GM21737 (cell line): ENCODE results near the gene LYPD6.
"Not testable (repeated sequence)": the region's sequence is repeated elsewhere in the genome, so short reads cannot be mapped to it uniquely, and the experiment has no call there.

Source experiments
- ATAC-seq: cut with Tn5 transposase; IDR thresholded peaks from one replicate; pipeline ENCODE4 v1.9.1; 2021; ENCODE audit warnings: mild to moderate bottlenecking, moderate library complexity; ENCODE audit not compliant: unreplicated experiment

LYPD6 gene

DNA sequence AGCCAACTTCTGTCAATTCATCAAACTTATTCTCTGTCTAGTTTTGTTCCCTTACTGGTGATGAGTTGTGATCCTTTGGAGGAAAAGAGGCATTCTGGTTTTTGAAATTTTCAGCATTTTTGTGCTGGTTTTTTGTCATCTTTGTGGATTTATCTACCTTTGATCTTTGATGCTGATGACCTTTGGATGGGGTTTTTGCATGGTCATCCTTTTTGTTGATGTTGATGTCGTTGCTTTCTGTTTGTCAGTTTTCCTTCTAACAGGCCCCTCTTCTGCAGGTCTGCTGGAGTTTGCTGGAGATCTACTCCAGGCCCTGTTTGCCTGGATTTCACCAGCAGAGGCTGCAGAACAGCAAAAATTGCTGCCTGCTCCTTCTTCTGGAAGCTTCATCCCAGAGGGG is 168.8 kb downstream of the LYPD6 start:
- not testable (repeated sequence) for ATAC-seq

DNA sequence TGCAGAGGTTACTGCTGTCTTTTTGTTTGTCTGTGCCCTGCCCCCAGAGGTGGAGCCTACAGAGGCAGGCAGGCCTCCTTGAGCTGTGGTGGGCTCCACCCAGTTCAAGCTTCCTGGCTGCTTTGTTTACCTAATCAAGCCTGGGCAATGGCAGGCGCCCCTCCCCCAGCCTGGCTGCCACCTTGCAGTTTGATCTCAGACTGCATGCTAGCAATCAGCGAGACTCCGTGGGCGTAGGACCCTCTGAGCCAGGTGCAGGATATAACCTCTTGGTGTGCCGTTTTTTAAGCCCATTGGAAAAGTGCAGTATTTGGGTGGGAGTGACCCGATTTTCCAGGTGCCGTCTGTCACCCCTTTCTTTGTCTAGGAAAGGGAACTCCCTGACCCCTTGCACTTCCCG is 176.4 kb downstream of the LYPD6 start:
- not testable (repeated sequence) for ATAC-seq

DNA sequence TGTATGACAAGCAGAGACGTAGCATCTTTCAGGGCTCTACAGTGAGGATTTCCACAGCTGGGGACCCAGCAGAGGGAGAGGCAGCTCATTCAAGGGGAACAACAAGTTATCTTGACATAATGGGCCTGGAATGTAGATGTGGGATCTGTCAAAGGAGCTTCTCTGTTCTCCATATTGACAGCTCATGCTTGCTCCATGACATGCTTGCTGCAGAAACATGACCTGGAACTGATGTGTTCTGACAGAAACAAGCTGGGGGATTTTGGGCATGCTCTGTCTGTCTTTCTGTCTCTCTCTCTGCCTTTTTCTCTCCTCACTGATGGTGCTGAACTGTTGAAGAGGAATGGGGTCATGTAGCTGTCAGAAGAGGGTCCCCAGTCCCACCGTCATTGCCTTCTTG is 177.6 kb downstream of the LYPD6 start:
- ATAC-seq = no peak

DNA sequence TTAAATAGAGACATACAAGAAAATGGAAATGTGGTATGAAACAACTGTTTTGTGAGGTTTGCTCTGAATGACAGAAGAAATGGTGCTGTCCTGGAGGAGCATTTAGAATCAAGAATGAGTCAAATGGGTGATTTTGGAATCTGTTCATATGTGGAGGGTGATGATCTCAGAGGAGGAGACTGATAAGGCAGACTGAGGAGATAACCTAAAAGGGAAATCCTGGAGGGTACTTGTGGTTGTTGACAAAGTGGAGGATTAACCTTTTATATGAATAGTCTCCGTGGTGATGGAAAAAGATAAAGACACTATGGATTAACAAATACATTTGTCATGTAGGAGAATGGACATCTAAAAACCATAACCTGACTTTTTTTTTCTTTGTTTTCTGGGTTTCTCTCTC is 183.1 kb downstream of the LYPD6 start:
- ATAC-seq = no peak
